Aorta (tissue), 5 donors: ENCODE measurements around the gene SWSAP1. TPM values are rescaled to one million over a fixed set of nuclear protein-coding genes. Genes with fewer than 3 reads are reported as not detected.

Experiments used
- ATAC-seq: fragments of 200-7000 bp; cut with Tn5 transposase; one replicate; pipeline ENCODE4 v1.9.1; 2022; ENCODE audit warnings: moderate library complexity; ENCODE audit not compliant: low FRiP score
- DNase-seq, 2 donors: peaks; one replicate each; pipeline ENCODE4 v3.0.0-alpha.2; 2020
- H3K27ac ChIP-seq, 2 donors: one replicate each; pipeline ENCODE4 v1.5.1; 2013; ENCODE audit warnings: low read length in 2 of 2, mild to moderate bottlenecking in 2 of 2, moderate library complexity in 2 of 2, control low read depth in 1 of 2, inconsistent platforms in 1 of 2, low read depth in 1 of 2
- H3K27me3 ChIP-seq, 2 donors: one replicate each; pipeline ENCODE4 v1.6.1; 2013; ENCODE audit warnings: control low read depth in 1 of 2, low read length in 1 of 2, mild to moderate bottlenecking in 1 of 2, moderate library complexity in 1 of 2; ENCODE audit not compliant: insufficient read depth in 2 of 2, control insufficient read depth in 1 of 2
- H3K36me3 ChIP-seq, 2 donors: one replicate each; pipeline ENCODE4 v1.6.1; 2013; ENCODE audit warnings: control low read depth in 1 of 2, low read length in 1 of 2, mild to moderate bottlenecking in 1 of 2; ENCODE audit not compliant: insufficient read depth in 2 of 2, control insufficient read depth in 1 of 2
- H3K4me1 ChIP-seq, 2 donors: one replicate each; pipeline ENCODE4 v1.6.1; 2013; ENCODE audit warnings: low read length in 2 of 2, control low read depth in 1 of 2, mild to moderate bottlenecking in 1 of 2, moderate library complexity in 1 of 2; ENCODE audit not compliant: insufficient read depth in 2 of 2, control insufficient read depth in 1 of 2
- H3K4me3 ChIP-seq, 2 donors: one replicate each; pipeline ENCODE4 v1.5.1; 2013; ENCODE audit warnings: low read length in 2 of 2, control low read depth in 1 of 2, mild to moderate bottlenecking in 1 of 2
- H3K9me3 ChIP-seq: one replicate; pipeline ENCODE4 v1.6.1; 2013; ENCODE audit warnings: mild to moderate bottlenecking, low read length; ENCODE audit not compliant: control insufficient read depth
- WGBS, 2 donors: extraction: QIAGEN DNeasy Blood & Tissue Kit; methylation state at CpG; one replicate each; pipeline ENCODE4 v1.1.7; 2013; 5-methylcytosine and 5-hydroxymethylcytosine counted together
- intact Hi-C, 2 donors: fragments of 100-400 bp; cut with DNase I; formaldehyde crosslinking; loops; one replicate each; pipeline versions ENCODE4 v1.14.2 to v1.15.0; 2022
- polyA plus RNA-seq, 2 donors: library from polyadenylated mRNA; stranded (reverse); fragments of 200-250 nt; gene quantifications; one replicate each; pipeline ENCODE4 v1.2.3, GENCODE V29; 2013
- total RNA-seq, 2 donors: library from RNA; stranded (reverse); fragmentation: NEBNext Ultra II Directional; extraction: Animal tissue kit (Norgen Biotek cat#: 25700); gene quantifications; one replicate each; pipeline ENCODE4 v1.2.1, GENCODE V29; 2021
- donor health status: healthy with polysubstance abuse.
- donor health status: Bipolar disorder and iron deficiency.
- donor health status: DM: no; HTN: no; CAD: no.
- donor health status: DM: no; HTN: no; CAD: no.
- donor health status: DM: yes; HTN: yes; CAD: no.

The SWSAP1 gene
- total and polyA plus RNA-seq, 4 donors: 0.50 to 5.7 (median 1.6) TPM

DNA sequence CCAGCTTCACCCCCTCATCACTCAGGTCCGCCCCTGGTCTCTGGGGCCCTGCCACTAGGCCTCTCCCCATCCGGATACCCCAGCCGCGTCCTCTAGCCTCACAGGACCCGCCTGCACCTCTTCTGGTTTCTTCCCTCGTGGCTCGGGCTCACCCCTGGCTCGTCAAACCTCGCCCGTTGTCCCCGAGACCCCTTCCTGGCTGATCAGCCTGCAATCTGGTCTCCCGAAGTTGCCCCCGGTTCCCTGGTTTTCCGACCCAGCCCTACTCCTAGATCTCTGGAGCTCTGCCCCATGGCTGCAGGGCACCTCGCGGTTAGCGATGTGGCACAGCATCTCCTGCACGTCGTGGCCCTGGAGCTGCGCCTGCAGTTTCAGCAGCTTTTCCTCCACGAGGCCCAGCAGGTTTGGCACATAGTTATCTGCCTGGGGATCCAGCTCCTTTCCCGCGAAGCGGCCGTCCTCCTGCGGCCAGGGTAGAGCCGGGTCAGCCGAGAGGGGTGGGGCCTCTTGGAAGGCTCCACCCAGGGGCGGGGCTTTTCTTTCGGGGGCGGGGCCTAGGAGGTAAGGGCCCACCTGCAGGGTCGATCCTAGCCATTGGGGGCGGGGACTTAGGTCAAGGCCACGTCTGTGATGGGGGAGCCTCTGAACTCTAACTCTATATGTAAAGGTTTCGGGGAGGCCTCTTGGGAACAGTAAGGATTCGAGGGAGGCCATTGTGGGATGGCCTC is 47.1 kb downstream of the SWSAP1 start:
- Histone ChIP-seq H3K27me3 (no peaks in the 10 kb centered on the region), H3K4me1 (no peaks in the 10 kb centered on the region), H3K4me3 (no peak overlapping the region), H3K9me3 (no peaks in the 10 kb centered on the region), H3K27ac (no peak overlapping the region), H3K36me3 (no peaks in the 10 kb centered on the region)
- ATAC-seq: peak; percentile 44
- WGBS, 2 donors: 17 to 22% methylated on average over 36 of the region's 36 CpGs
- intact Hi-C loops: loop anchor here in 1 of 2 donors (5.0 kb wide), 1 partner anchor 39 kb away; the partner anchor contains the start of gene EPOR
- DNase-seq: peak; percentile 78 to 87

DNA sequence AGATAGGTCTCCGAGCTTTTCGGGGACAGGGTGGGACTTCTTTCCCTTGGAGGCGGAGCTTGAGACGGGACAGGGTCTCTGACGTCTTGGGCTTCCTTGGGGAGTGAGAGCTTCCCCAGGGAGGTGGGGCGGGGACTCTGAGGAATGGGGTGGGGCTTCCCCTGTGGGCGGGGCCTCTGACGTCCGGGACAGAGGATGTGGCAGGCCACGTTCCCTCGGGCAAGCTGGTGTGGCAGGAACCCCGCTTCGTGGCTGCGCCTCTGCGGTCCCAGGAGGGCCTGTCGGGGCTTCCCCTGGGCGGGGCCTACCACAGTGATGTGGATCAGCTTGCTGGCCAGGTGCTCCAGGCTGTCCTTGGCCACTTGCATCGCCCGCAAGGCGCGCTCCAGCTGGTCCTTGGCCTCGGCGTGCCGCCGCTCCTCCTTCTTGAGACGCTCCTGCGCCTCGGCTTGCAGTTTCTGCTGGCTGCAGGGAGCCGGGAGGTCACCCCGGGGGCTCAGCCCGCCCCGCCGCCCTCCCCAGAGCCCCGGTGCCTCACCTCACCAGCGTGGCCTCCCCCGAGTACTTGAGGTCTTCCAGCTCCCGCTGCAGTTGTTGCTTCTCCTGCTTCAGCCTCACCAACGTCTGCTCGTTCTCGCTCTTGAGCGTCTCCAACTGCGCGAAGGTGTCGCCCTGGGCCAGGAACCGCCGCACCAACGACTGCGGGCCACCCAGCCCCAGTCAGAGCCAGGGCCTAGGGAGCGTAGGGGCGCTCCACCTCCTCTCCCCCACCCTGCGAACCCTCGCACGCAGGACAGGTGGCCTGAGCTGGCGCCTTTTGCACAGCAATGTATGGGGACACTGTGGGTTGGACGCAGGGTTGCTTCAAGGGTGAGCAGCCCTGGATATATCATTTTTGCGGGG is 47.9 kb downstream of the SWSAP1 start:
- peak; percentile 72 for ATAC-seq
- no peaks in the 10 kb centered on the region for H3K36me3 ChIP-seq
- no peak overlapping the region for H3K4me3 ChIP-seq
- no peaks in the 10 kb centered on the region for H3K27me3 ChIP-seq
- no peaks in the 10 kb centered on the region for H3K4me1 ChIP-seq
- WGBS, 2 donors: 5 to 8% methylated on average over 47 to 56 of the region's 56 CpGs
- intact Hi-C loops: loop anchor here in 1 of 2 donors (5.0 kb wide), 1 partner anchor 40 kb away; the partner anchor contains the start of gene EPOR
- DNase-seq: peak; percentile 93 to 94
- no peaks in the 10 kb centered on the region for H3K9me3 ChIP-seq
- H3K27ac ChIP-seq: peak overlapping the region in 1 of 2 donors; percentile 1

DNA sequence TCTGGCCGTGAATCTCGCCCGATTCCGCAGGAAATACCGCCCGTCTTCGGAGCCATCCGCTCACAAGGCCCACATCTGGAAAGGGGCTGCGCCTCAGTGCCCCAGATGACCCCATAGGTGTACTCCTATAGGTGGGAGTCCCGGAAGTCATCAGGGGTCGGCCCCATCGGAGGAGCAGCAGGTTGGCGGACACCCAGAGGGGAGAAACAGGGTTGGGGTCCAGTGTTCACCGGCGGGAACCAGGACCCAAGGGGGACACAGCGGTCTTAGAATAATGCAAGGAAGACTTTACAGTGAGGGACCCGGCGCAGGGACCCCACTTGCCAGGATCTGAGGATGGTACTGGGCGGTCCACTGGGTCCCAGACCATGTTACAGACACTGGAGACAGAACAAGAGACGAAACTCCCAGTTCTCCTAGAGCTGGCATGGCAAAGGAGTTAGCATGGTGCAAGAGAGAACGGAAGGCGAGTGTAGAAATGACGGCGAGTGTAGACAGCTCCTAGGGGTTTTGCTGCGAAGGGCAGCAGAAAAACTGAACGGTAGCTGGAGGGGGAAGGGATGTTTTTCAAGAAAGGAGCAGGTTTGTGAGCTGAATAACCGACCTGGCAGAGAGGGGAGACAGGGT is 48.8 kb downstream of the SWSAP1 start:
- Histone ChIP-seq H3K27me3 (no peaks in the 10 kb centered on the region), H3K4me3 (no peak overlapping the region), H3K4me1 (no peaks in the 10 kb centered on the region), H3K36me3 (no peaks in the 10 kb centered on the region), H3K27ac (no peak overlapping the region), H3K9me3 (no peaks in the 10 kb centered on the region)
- intact Hi-C loops: loop anchor here in 1 of 2 donors (5.0 kb wide), 1 partner anchor 41 kb away; the partner anchor contains the start of gene EPOR
- ATAC-seq (no peak), DNase-seq (no peak)
- WGBS, 2 donors: 41 to 45% methylated on average over 27 of the region's 27 CpGs

DNA sequence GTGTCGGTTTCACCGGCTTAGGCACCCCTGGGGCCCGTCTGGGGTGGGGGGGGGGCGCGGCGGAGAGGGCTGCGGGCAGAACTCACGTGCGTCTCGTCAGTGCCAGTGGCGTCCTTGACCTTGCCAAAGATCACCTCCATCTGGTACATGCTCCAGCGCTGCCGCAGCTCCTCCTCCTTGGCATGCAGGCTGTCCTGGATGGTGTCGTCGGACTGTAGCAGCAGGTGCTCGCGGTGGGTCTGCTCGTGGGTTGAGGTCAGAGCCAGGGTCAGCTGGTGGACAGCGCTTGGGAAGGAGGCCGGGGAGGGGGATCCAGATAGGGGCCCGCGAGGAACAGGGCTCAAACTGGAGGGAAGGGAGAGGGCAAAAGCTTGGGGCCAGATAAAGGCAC is 49.3 kb downstream of the SWSAP1 start:
- ATAC-seq (no peak), DNase-seq (no peak)
- no peaks in the 10 kb centered on the region for H3K4me1 ChIP-seq
- H3K4me3 ChIP-seq: no peak overlapping the region
- intact Hi-C loops: loop anchor here in 1 of 2 donors (5.0 kb wide), 1 partner anchor 41 kb away; the partner anchor contains the start of gene EPOR
- H3K9me3 ChIP-seq: no peaks in the 10 kb centered on the region
- no peak overlapping the region for H3K27ac ChIP-seq
- no peaks in the 10 kb centered on the region for H3K36me3 ChIP-seq
- WGBS, 2 donors: 15 to 23% methylated on average over 21 to 22 of the region's 22 CpGs
- H3K27me3 ChIP-seq: no peaks in the 10 kb centered on the region

Other genes starting within 250 kb of the SWSAP1 start
- gene SPC24, start 218.9 kb upstream of the SWSAP1 start, total RNA-seq: 1 to 10 TPM; 1.1 to 2.9 TPM
- gene SPC24, start 218.9 kb upstream of the SWSAP1 start, polyA plus RNA-seq: 1 to 10 TPM in 1 of 2 donors, under 1 TPM in 1; 0.43 to 1.0 TPM
- gene KANK2, start 177.1 kb upstream of the SWSAP1 start, total RNA-seq: 100 to 1,000 TPM; 316 to 379 TPM
- 100 to 1,000 TPM; 269 to 282 TPM for gene KANK2, start 177.1 kb upstream of the SWSAP1 start, polyA plus RNA-seq
- gene ANGPTL8, start 135.0 kb upstream of the SWSAP1 start, total RNA-seq: not detected
- gene ANGPTL8, start 135.0 kb upstream of the SWSAP1 start, polyA plus RNA-seq: 10 to 100 TPM in 1 of 2 donors, not detected in 1; 11.8 TPM
- 100 to 1,000 TPM in 1 of 2 donors, 10 to 100 TPM in 1; 73.1 to 109 TPM for gene DOCK6, start 112.1 kb upstream of the SWSAP1 start, total RNA-seq
- gene DOCK6, start 112.1 kb upstream of the SWSAP1 start, polyA plus RNA-seq: 10 to 100 TPM; 12.8 to 71.8 TPM
- gene TSPAN16, start 78.5 kb upstream of the SWSAP1 start, total RNA-seq: not detected
- gene TSPAN16, start 78.5 kb upstream of the SWSAP1 start, polyA plus RNA-seq: not detected
- 10 to 100 TPM; 26.7 to 32.7 TPM for gene RAB3D, start 35.0 kb upstream of the SWSAP1 start, total RNA-seq
- gene RAB3D, start 35.0 kb upstream of the SWSAP1 start, polyA plus RNA-seq: 1 to 10 TPM; 3.0 to 7.1 TPM
- gene TMEM205, start 28.4 kb upstream of the SWSAP1 start, total RNA-seq: 10 to 100 TPM; 36.2 to 50.7 TPM
- 100 to 1,000 TPM in 1 of 2 donors, 10 to 100 TPM in 1; 25.5 to 119 TPM for gene TMEM205, start 28.4 kb upstream of the SWSAP1 start, polyA plus RNA-seq
- gene CCDC159, start 28.1 kb upstream of the SWSAP1 start, total RNA-seq: 10 to 100 TPM; 18.0 to 44.4 TPM
- 100 to 1,000 TPM in 1 of 2 donors, 10 to 100 TPM in 1; 28.3 to 111 TPM for gene CCDC159, start 28.1 kb upstream of the SWSAP1 start, polyA plus RNA-seq
- 10 to 100 TPM; 36.4 to 37.4 TPM for gene PLPPR2, start 19.2 kb upstream of the SWSAP1 start, total RNA-seq
- gene PLPPR2, start 19.2 kb upstream of the SWSAP1 start, polyA plus RNA-seq: 10 to 100 TPM; 11.4 to 41.0 TPM
- gene EPOR, start 9.6 kb downstream of the SWSAP1 start, total RNA-seq: 10 to 100 TPM in 1 of 2 donors, 1 to 10 TPM in 1; 7.4 to 13.1 TPM
- 10 to 100 TPM in 1 of 2 donors, under 1 TPM in 1; 0.63 to 32.4 TPM for gene EPOR, start 9.6 kb downstream of the SWSAP1 start, polyA plus RNA-seq
- gene RGL3, start 44.6 kb downstream of the SWSAP1 start, total RNA-seq: 10 to 100 TPM; 30.2 to 51.6 TPM
- 10 to 100 TPM; 14.5 to 78.5 TPM for gene RGL3, start 44.6 kb downstream of the SWSAP1 start, polyA plus RNA-seq
- gene ODAD3, start 60.5 kb downstream of the SWSAP1 start, total RNA-seq: 1 to 10 TPM in 1 of 2 donors, under 1 TPM in 1; 0.49 to 1.8 TPM
- gene ODAD3, start 60.5 kb downstream of the SWSAP1 start, polyA plus RNA-seq: 1 to 10 TPM; 1.4 to 2.6 TPM
- gene PRKCSH, start 61.0 kb downstream of the SWSAP1 start, total RNA-seq: 100 to 1,000 TPM; 168 to 207 TPM
- gene PRKCSH, start 61.0 kb downstream of the SWSAP1 start, polyA plus RNA-seq: 100 to 1,000 TPM in 1 of 2 donors, 10 to 100 TPM in 1; 90.2 to 168 TPM
- not detected for gene ELAVL3, start 106.4 kb downstream of the SWSAP1 start, total RNA-seq
- gene ELAVL3, start 106.4 kb downstream of the SWSAP1 start, polyA plus RNA-seq: under 1 TPM; 0.13 to 0.56 TPM
- gene ZNF653, start 131.2 kb downstream of the SWSAP1 start, total RNA-seq: 10 to 100 TPM; 11.4 to 11.6 TPM
- gene ZNF653, start 131.2 kb downstream of the SWSAP1 start, polyA plus RNA-seq: 10 to 100 TPM in 1 of 2 donors, 1 to 10 TPM in 1; 5.4 to 22.5 TPM
- 10 to 100 TPM; 27.7 to 27.8 TPM for gene ECSIT, start 154.5 kb downstream of the SWSAP1 start, total RNA-seq
- 10 to 100 TPM; 39.9 to 72.5 TPM for gene ECSIT, start 154.5 kb downstream of the SWSAP1 start, polyA plus RNA-seq
- gene CNN1, start 164.2 kb downstream of the SWSAP1 start, total RNA-seq: 1,000 to 10,000 TPM in 1 of 2 donors, 100 to 1,000 TPM in 1; 406 to 1,055 TPM
- 100 to 1,000 TPM; 547 to 569 TPM for gene CNN1, start 164.2 kb downstream of the SWSAP1 start, polyA plus RNA-seq
- 10 to 100 TPM; 30.9 to 33.6 TPM for gene ELOF1, start 184.6 kb downstream of the SWSAP1 start, total RNA-seq
- gene ELOF1, start 184.6 kb downstream of the SWSAP1 start, polyA plus RNA-seq: 10 to 100 TPM; 37.8 to 75.4 TPM
- 10 to 100 TPM; 12.6 to 13.1 TPM for gene ACP5, start 203.0 kb downstream of the SWSAP1 start, total RNA-seq
- gene ACP5, start 203.0 kb downstream of the SWSAP1 start, polyA plus RNA-seq: 10 to 100 TPM in 1 of 2 donors, 1 to 10 TPM in 1; 5.2 to 45.3 TPM
- gene ZNF627, start 222.8 kb downstream of the SWSAP1 start, total RNA-seq: 10 to 100 TPM in 1 of 2 donors, 1 to 10 TPM in 1; 7.1 to 12.2 TPM
- gene ZNF627, start 222.8 kb downstream of the SWSAP1 start, polyA plus RNA-seq: 1 to 10 TPM; 2.5 to 5.6 TPM